Measurements from ENCODE around the gene H2BW2. TPM values are rescaled to one million over a fixed set of nuclear protein-coding genes. Genes with fewer than 3 reads are reported as not detected.
"Not testable (repeated sequence)": the region's sequence is repeated elsewhere in the genome, so short reads cannot be mapped to it uniquely, and the experiment has no call there.

The H2BW2 gene
- total RNA-seq = not detected in 2 replicates
- not detected for polyA plus RNA-seq (2012)

DNA sequence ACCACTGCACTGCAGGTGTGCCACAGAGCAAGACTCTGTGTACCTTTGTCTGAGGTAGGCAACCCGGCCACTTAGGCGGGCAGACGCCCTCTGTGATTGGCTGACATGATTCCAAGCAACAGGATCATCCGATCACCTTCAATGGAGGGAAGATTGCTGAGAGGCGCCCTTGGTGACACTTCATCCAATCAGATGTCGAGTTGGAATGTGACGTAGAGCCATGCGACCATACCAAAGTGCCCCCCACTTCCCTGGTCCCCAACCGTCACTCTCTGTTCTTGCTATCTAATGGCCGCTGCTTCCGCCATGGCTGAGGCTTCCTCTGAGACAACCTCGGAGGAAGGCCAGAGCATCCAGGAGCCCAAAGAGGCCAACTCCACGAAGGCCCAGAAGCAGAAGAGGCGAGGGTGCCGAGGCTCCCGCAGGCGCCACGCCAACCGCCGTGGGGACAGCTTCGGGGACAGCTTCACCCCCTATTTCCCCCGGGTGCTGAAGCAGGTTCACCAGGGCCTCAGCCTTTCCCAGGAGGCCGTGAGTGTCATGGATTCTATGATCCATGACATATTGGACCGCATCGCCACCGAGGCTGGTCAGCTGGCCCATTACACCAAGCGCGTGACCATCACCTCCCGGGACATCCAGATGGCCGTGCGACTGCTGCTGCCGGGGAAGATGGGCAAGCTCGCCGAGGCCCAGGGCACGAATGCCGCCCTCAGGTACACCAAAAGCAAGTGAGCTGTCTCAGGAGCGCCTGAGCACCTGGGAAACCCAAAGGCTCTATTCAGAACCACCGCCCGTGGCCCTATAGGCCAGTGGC, at the start of gene H2BW2:
H2BW2 (plus strand) TSS at position 268 of the 817 bp plus-strand sequence; CDS start at position 307, 39 bp downstream.
- DNase-seq (ENCODE audit: low read depth) = no peak

DNA sequence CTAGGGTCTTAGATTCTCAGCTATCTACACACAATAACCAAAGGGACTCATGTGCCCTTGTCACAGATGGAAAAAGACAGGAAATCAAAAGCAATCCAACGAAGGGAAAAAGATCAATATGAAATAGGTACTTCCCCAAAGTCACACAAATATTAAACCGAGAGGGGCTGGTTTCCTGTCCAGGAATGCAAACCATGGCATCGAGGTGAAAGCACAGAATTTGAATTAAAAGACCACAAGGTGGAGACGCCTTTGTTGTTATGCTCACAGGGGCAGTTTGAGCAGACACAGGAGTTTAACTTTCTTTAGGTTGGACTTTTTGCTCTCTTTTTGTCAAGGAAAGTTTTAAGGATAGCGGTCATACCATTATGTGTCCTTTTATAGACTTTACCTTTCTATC, 40.5 kb upstream of the H2BW2 start:
- no peak for DNase-seq (ENCODE audit: low read depth)

GRCh38 chrX:104008831-104009230, 30.9 kb upstream of the H2BW2 start:
- DNase-seq (ENCODE audit: low read depth) = no peak

DNA sequence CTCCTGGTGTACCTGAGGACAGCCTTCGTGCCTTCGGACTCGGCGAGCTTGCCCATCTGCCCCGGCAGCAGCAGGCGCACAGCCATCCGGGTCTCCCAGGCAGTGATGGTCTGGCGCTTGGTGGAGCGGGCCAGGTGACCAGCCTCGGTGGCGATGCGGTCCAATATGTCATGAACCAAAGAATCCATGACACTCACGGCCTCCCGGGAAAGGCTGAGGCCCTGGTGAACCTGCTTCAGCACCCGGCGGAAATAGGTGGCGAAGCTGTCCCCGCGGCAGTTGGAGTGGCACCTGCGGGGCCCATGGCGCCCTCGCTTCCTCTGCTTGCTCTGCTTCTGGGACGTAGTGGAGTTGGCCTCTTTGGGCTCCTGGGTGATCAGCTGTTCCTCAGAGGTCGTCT, 26.6 kb upstream of the H2BW2 start:
- DNase-seq (ENCODE audit: low read depth) = no peak

- DNase-seq (ENCODE audit: low read depth) = no peak
Measured at GRCh38 chrX:104013606-104014005, 26.1 kb upstream of the H2BW2 start, which contains the start of gene H2BW1. Gene H2BW1 (minus strand): TSS chrX:104013708. CDS start chrX:104013576, 132 bp downstream.

- not testable (repeated sequence) for DNase-seq (ENCODE audit: low read depth)
Measured at GRCh38 chrX:104015576-104015975, 24.2 kb upstream of the H2BW2 start.

- no peak for DNase-seq (ENCODE audit: low read depth)
Measured at GRCh38 chrX:104018126-104018525, 21.6 kb upstream of the H2BW2 start.

- no peak for DNase-seq (ENCODE audit: low read depth)
Measured at GRCh38 chrX:104041003-104041402, 1.2 kb downstream of the H2BW2 start.

- no peak for DNase-seq (ENCODE audit: low read depth)
Measured at GRCh38 chrX:104045642-104046041, 5.9 kb downstream of the H2BW2 start.

- DNase-seq (ENCODE audit: low read depth) = no peak
Measured at GRCh38 chrX:104047171-104047570, 7.4 kb downstream of the H2BW2 start.

- DNase-seq (ENCODE audit: low read depth) = not testable (repeated sequence)
Measured at GRCh38 chrX:104054956-104055355, 15.2 kb downstream of the H2BW2 start.

DNA sequence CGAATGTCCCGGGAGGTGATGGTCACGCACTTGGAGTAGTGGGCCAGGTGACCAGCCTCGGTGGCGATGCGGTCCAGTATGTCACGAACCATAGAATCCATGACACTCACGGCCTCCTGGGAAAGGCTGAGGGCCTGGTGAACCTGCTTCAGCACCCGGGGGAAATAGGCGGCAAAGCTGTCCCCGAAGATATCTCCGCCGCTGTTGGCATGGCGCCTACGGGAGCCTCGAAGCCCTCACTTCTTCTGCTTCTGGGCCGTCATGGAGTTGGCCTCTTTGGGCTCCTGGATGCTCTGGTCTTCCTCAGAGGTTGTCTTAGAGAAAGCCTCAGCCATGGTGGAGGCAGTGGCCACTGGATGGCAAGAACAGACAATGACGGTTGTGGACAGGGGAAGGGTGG, 22.9 kb downstream of the H2BW2 start:
- not testable (repeated sequence) for DNase-seq (ENCODE audit: low read depth)

- not testable (repeated sequence) for DNase-seq (ENCODE audit: low read depth)
Measured at GRCh38 chrX:104075778-104076445, 36.2 kb downstream of the H2BW2 start, which contains the start of gene TMSB15C. Gene TMSB15C (minus strand): TSS chrX:104076236.

- not testable (repeated sequence) for DNase-seq (ENCODE audit: low read depth)
Measured at GRCh38 chrX:104077854-104078253, 38.1 kb downstream of the H2BW2 start.

DNA sequence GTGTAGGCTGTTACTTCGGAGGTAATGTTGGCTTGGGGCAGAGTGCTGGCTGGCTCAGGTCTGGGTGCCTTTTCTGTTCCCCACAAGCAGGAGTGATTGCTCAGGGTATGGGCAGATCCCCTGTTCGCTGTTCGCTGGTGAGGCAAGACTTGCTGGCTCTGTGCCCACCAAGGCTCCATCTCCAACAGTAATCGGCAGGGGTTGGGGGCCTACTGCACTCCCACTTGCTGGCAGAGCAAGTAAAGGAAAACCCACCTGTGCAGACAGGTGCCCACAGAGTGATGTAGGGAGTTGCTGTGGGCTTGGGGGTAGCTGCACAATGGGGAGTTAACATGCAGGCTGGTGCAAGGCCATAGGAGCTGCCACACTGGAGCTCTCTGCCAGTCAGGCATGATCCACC, 44.3 kb downstream of the H2BW2 start:
- DNase-seq (ENCODE audit: low read depth) = no peak

DNA sequence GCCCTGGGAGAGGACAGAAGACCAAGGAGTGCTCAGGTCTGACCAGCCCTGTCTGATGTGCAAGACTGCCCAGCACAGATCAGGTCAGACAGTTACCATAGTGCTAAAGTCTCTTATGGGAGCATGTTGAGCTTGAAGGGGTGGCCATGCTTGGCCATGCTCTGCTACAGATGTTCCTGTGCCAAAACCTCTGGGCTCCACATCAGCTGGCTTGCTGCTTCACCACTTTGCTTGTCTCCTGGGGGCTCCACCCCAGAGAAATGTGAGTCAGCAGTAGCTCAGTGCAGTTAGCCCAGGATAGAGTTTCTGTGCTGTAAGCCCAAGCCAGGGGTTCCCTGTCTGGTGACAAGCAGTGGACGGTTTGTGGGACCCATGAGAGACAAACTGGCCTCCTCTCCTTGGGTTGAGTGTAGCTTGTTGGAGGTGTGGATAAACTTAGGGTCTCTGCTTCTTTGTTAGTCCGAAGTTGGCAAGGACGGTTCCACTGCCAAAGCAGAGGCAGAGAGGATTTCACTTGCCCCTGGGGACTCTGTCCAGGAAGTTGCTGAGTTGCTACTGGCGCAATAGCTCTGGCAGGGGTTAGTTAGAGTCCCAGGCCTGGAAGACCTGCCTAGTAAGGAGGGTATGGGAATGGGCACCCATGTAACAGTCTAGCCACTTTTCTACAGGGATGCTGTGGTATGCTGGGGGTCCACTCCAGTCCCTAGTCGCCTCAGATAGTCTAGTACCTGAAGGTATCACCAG, 45.0 kb downstream of the H2BW2 start:
- DNase-seq (ENCODE audit: low read depth) = no peak

DNA sequence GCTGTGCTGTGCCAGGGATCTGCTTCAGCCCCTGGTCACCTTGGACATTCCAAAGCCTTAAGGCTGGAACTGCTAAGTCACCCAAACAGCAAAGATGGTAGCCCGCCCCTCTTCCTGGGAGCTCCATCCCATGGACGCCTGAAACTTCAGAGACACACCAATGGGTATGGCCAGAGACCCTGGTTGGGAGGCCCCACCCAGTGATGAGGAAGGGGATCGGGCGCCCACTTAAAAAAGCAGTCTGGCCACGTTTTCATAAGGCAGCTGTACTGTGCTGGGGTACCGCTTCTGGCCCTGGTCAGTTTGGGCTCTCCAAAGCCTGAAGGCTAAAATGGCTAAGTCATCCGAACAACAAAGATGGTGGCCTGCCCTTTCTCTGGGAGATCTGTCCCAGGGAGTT, 45.7 kb downstream of the H2BW2 start:
- DNase-seq (ENCODE audit: low read depth) = no peak

DNA sequence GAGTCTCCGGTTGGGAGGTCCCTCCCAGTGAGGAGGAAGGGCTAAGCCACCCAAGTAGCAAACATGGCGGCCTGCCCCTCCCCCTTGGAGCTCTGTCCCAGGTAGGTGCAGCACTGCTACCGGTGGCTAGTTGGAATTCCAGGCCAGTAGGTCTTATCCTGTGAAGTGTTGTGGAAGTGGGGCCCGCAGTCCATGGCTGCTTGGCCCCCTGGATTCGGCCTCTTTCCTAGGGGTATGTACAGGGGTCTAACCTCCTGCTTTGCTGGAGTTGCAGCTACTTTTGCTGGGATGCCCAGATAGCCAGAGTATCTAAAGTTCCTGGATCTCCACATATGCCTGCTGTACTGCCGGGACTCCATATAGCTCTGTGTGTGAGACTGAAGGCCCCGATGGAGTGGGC, 46.2 kb downstream of the H2BW2 start:
- no peak for DNase-seq (ENCODE audit: low read depth)

Measured in myocyte (in vitro differentiated cells).